ENCODE data around the gene HAPSTR1.

The HAPSTR1 gene

DNA sequence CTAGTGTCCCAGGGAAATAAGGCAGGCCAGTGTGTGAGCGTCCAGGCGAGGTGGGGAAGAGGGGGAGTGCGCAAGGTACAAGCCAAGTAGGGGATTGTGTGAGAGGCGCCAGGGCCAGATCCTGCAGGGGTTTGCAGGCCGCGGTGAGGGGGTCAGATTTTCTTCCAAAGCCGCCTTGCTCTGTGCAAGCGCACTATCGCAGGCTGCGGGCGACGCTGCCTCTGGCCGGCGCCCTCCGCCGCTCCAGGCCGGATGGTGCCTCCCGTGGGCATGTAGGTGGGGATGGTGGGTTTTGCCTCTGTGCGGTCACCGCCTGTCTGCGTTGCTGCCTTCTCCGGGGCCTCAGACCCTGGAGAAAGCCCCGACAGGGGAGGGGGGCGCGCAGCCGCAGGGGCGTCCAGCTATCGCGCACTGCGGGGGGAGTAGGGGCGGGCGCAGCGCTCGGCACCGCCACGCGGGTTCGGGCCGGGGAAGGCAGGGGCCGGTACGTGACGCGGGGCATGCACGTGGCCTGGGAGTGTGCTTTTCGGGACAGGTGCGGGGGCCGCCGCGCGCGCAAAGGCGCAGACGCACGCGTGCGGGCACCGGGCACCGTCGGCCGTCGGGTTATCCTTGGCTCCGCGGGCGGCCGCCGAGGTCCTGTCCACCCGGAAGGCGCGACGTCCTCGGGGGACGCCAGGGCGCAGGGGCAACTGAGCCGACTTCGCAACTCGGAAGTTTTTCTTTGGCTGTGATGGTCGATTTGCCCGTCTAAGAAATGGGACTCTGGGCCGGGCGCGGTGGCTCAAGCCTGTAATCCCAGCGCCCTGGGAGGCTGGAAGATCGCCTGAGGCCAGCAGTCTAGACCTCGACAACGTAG, 1.1 kb upstream of the HAPSTR1 start:
- DNase-seq (ENCODE audit: low read depth): no peak
- TF ChIP-seq, protein P1, sequence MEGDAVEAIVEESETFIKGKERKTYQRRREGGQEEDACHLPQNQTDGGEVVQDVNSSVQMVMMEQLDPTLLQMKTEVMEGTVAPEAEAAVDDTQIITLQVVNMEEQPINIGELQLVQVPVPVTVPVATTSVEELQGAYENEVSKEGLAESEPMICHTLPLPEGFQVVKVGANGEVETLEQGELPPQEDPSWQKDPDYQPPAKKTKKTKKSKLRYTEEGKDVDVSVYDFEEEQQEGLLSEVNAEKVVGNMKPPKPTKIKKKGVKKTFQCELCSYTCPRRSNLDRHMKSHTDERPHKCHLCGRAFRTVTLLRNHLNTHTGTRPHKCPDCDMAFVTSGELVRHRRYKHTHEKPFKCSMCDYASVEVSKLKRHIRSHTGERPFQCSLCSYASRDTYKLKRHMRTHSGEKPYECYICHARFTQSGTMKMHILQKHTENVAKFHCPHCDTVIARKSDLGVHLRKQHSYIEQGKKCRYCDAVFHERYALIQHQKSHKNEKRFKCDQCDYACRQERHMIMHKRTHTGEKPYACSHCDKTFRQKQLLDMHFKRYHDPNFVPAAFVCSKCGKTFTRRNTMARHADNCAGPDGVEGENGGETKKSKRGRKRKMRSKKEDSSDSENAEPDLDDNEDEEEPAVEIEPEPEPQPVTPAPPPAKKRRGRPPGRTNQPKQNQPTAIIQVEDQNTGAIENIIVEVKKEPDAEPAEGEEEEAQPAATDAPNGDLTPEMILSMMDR (IDR thresholded peaks at IDR 0.05; ENCODE audit: insufficient read depth, low read depth, low read length, missing control alignments): no peak
- H3K4me3 ChIP-seq (ENCODE audit: low read length): peak overlapping the region; percentile 72

DNA sequence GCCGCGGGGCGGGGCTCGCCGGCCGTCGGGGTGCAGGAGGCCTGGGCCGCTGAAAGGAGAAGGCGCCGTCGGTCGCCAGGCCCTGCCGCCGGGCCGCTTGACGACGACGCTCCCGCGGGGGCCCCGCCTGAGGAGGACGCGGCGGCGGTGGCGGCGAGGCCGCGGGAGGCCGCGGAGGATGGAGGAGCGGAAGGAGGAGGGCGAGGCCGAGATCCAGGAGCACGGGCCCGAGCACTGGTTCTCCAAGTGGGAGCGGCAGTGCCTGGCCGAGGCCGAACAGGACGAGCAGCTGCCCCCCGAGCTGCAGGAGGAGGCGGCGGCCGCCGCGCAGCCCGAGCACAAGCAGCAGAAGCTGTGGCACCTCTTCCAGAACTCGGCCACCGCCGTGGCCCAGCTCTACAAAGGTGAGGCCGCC, 430 bp downstream of the HAPSTR1 start:
- TF ChIP-seq, protein P1 (IDR thresholded peaks at IDR 0.05; ENCODE audit: insufficient read depth, low read depth, low read length, missing control alignments): no peak
- peak overlapping the region; percentile 86 for H3K4me3 ChIP-seq (ENCODE audit: low read length)
- DNase-seq (ENCODE audit: low read depth): peak; percentile 44

DNA sequence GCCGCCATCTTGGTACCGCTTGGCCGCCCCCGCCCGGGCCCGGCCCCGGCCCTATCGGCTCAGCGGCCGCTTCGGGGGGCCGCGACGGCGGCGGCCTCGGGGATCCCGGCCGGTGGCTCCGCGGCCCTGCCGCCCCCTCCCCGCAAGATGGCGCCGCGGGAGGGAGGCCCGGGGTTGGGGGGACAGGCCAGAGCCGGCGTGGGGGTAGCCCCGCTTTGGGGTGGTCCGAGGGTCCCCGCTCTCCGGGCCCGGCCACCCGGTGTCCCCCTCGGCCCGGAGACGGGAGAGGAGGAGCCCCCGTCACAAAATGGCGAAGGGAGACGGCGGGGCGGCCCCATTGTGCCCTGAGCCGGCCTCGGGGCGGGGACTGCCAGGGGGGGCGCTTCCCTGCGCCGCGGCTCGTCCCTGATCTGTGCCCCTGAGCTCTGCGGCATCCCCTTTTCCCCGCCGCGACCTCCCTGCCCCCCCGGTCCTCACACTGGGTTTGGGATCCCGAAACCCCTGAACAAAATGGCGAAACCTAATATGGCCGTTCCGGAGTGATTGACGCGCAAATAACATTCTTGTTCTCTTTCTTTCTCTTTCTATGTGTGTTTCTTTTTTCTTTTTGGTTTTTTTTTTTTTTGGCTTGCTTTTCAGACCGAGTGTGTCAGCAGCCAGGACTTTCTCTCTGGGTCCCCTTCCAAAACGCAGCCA, 986 bp downstream of the HAPSTR1 start:
- TF ChIP-seq, protein P1 (IDR thresholded peaks at IDR 0.05; ENCODE audit: insufficient read depth, low read depth, low read length, missing control alignments): no peak
- no peak for DNase-seq (ENCODE audit: low read depth)
- peak overlapping the region; percentile 86 for H3K4me3 ChIP-seq (ENCODE audit: low read length)

DNA sequence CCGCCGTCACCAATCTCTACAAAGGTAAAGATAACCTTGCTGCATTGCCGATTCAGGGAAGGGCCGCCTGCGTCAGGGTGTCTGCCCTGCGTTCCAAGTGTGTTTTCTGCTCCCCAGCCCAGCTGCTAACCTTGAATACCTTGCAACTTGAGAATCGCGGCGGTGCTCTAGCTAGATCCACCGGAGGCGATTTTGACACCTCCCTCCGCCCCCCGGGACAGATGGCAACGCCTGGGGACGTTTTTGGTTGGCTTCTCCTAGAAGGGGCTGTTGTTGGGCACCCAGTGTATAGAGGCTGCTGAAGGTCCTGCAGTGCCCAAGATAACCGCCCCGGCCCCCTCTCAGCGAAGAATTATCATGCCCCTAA, 1.5 kb downstream of the HAPSTR1 start:
- H3K4me3 ChIP-seq (ENCODE audit: low read length): peak overlapping the region; percentile 86
- DNase-seq (ENCODE audit: low read depth): no peak
- TF ChIP-seq, protein P1 (IDR thresholded peaks at IDR 0.05; ENCODE audit: insufficient read depth, low read depth, low read length, missing control alignments): no peak

DNA sequence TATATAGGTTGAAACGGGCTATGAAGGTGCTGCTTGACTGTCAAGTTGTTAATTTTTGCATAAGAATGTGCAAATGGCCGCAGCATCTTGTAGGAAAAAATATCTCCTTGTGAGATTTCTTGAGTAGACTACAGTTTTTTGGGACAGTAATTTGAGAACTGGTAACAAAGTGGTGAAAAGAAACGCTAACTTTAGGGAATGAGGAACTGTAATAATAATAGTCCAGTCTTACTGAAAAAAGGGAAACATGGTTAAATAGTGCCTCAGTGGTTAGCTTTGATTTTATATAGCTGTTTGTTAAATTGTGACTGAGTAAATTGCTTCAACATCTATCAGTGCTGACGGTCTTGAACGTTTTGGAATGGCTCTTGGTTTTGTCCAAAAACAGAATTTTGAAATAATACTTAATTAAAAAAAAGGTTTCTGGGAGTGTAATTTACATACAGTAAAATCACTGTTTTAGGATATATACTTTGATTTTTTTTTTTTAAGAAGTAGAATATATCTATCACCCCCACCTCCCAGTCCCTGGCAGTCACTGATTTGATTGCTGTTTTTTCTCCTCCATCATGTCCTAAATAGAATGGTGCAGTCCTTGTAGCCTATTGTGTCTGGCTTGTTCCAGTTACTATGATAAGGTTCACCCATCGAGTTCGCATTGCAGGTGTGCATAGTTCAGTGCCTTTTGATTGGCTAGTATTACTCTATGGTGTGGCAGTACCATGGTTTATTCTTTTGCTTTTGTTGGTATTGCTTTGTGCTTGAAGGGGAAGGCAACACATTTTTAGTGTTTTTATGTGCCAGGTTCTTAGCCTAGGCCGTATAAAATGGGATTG, 2.8 kb downstream of the HAPSTR1 start:
- no peak for DNase-seq (ENCODE audit: low read depth)
- TF ChIP-seq, protein P1 (IDR thresholded peaks at IDR 0.05; ENCODE audit: insufficient read depth, low read depth, low read length, missing control alignments): no peak
- H3K4me3 ChIP-seq (ENCODE audit: low read length): peak overlapping the region; percentile 86

DNA sequence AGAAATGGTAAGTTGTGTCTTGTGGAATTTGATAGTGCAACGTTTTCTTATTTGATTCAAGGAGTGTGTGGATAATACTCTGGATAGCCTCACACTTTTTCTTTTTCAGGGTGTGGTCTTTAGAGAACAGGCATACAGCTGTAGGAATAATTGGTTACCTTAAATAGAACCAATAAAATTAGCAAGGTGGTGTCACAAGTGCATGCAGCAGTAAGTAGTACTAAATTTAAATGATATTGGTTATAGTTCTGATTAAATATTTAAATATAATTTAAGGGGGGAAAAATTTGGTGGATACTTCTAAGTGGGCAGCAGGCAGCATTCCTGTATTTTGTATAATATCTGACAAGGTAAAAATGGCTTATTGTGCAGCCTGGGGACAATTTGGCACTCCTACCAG, 3.7 kb downstream of the HAPSTR1 start:
- peak overlapping the region; percentile 86 for H3K4me3 ChIP-seq (ENCODE audit: low read length)
- no peak for DNase-seq (ENCODE audit: low read depth)
- TF ChIP-seq, protein P1 (IDR thresholded peaks at IDR 0.05; ENCODE audit: insufficient read depth, low read depth, low read length, missing control alignments): no peak
